GM23338 (cell line): ENCODE data around the gene UPF2. TPM values are rescaled to one million over a fixed set of nuclear protein-coding genes. Genes with fewer than 3 reads are reported as not detected.

ENCODE experiments used
- ATAC-seq: fragments of 200-7000 bp; cut with Tn5 transposase; 3 replicates; pipeline ENCODE4 v1.9.1; 2020
- DNase-seq: peaks from one replicate; pipeline ENCODE4 v3.0.0-alpha.2; 2015; ENCODE audit warnings: low spot score
- H2AFZ ChIP-seq: fragments of 200-600 bp; sonication (generic); 2 replicates; pipeline ENCODE4 v1.8.0; 2016; ENCODE audit warnings: antibody characterized with exemption, mild to moderate bottlenecking, moderate library complexity
- H3F3A ChIP-seq: fragments of 200-600 bp; sonication (generic); replicated peaks from 2 replicates; pipeline ENCODE4 v1.8.0; 2017; ENCODE audit warnings: antibody characterized with exemption, mixed run types, low read depth
- H3K27ac ChIP-seq: fragments of 200-600 bp; sonication (generic); 2 replicates; pipeline ENCODE4 v1.6.1; 2016; ENCODE audit warnings: low read depth
- H3K27me3 ChIP-seq: fragments of 200-600 bp; sonication (generic); 2 replicates; pipeline ENCODE4 v1.8.0; 2016; ENCODE audit warnings: mild to moderate bottlenecking, mixed run types, moderate library complexity; ENCODE audit not compliant: insufficient read depth
- H3K36me3 ChIP-seq: fragments of 200-600 bp; sonication (generic); 2 replicates; pipeline ENCODE4 v1.8.0; 2016; ENCODE audit warnings: mild to moderate bottlenecking; ENCODE audit not compliant: insufficient read depth
- H3K4me1 ChIP-seq: fragments of 200-600 bp; sonication (generic); 2 replicates; pipeline ENCODE4 v1.8.0; 2016; ENCODE audit warnings: mild to moderate bottlenecking, moderate library complexity; ENCODE audit not compliant: insufficient read depth
- H3K4me2 ChIP-seq: fragments of 200-600 bp; sonication (generic); 2 replicates; pipeline ENCODE4 v1.7.1; 2017; ENCODE audit warnings: mixed run types
- H3K4me3 ChIP-seq: fragments of 200-600 bp; sonication (generic); 2 replicates; pipeline ENCODE4 v1.6.1; 2016; ENCODE audit warnings: mixed run types
- H3K79me2 ChIP-seq: fragments of 200-600 bp; sonication (generic); replicated peaks from 2 replicates; pipeline ENCODE4 v1.8.0; 2017; ENCODE audit warnings: mild to moderate bottlenecking; ENCODE audit not compliant: insufficient read depth
- H3K9me2 ChIP-seq: fragments of 200-600 bp; sonication (generic); 2 replicates; pipeline ENCODE4 v1.8.0; 2017; ENCODE audit not compliant: insufficient read depth
- H4K20me1 ChIP-seq: fragments of 200-600 bp; sonication (generic); replicated peaks from 2 replicates; pipeline ENCODE4 v1.8.0; 2017; ENCODE audit warnings: mild to moderate bottlenecking; ENCODE audit not compliant: insufficient read depth
- H3K27ac Mint-ChIP-seq: 2 replicates; pipeline ENCODE4 v1.8.0; 2020; ENCODE audit warnings: inconsistent platforms, mild to moderate bottlenecking, moderate library complexity, mixed read lengths
- H3K27me3 Mint-ChIP-seq: 3 replicates; pipeline ENCODE4 v1.8.0; 2022; ENCODE audit warnings: low read depth, mild to moderate bottlenecking, moderate library complexity, mixed read lengths, inconsistent platforms; ENCODE audit not compliant: insufficient read depth, poor library complexity
- H3K36me3 Mint-ChIP-seq: 3 replicates; pipeline ENCODE4 v1.8.0; 2021; ENCODE audit warnings: low read depth, mild to moderate bottlenecking, inconsistent platforms, moderate library complexity, mixed read lengths
- H3K4me1 Mint-ChIP-seq: 3 replicates; pipeline ENCODE4 v1.8.0; 2020; ENCODE audit warnings: mild to moderate bottlenecking, inconsistent platforms, mixed read lengths
- H3K4me3 Mint-ChIP-seq: 3 replicates; pipeline ENCODE4 v1.8.0; 2021; ENCODE audit warnings: moderate library complexity, mild to moderate bottlenecking, inconsistent platforms, mixed read lengths
- H3K9me3 Mint-ChIP-seq: 3 replicates; pipeline ENCODE4 v1.8.0; 2020; ENCODE audit warnings: moderate library complexity, mild to moderate bottlenecking, inconsistent platforms, mixed read lengths
- CREB1 ChIP-seq: fragments of 250-450 bp; sonication (Bioruptor Pico); IDR thresholded peaks from 2 replicates; pipeline ENCODE4 v1.5.0; 2020; ENCODE audit warnings: low read depth, mild to moderate bottlenecking, moderate library complexity
- EZH2 ChIP-seq: fragments of 200-600 bp; sonication (generic); IDR thresholded peaks from one replicate; pipeline ENCODE4 v1.8.0; 2017; ENCODE audit warnings: antibody characterized with exemption, mild to moderate bottlenecking, low read depth; ENCODE audit not compliant: unreplicated experiment
- EZH2phosphoT487 ChIP-seq: fragments of 200-600 bp; sonication (generic); IDR thresholded peaks from one replicate; pipeline ENCODE4 v1.8.1; 2018; ENCODE audit warnings: antibody characterized with exemption; ENCODE audit not compliant: unreplicated experiment
- JUNB ChIP-seq: IDR thresholded peaks from one replicate; pipeline ENCODE4 v1.6.1; 2016; ENCODE audit warnings: antibody characterized with exemption; ENCODE audit not compliant: unreplicated experiment
- NANOG ChIP-seq: IDR thresholded peaks from 2 replicates; pipeline ENCODE4 v1.6.1; 2016; ENCODE audit warnings: antibody characterized with exemption, borderline replicate concordance
- POLR2AphosphoS5 ChIP-seq: IDR thresholded peaks from 2 replicates; pipeline ENCODE4 v1.6.1; 2016; ENCODE audit warnings: antibody characterized with exemption, low read depth
- STAT1 ChIP-seq: IDR thresholded peaks from one replicate; pipeline ENCODE4 v1.6.1; 2016; ENCODE audit warnings: antibody characterized with exemption; ENCODE audit not compliant: unreplicated experiment
- ZNF114 ChIP-seq: fragments of 250-450 bp; sonication (Bioruptor Pico); IDR thresholded peaks from 2 replicates; pipeline ENCODE4 v1.5.0; 2020; ENCODE audit warnings: mild to moderate bottlenecking, moderate library complexity
- ZNF331 ChIP-seq: fragments of 250-450 bp; sonication (Bioruptor Pico); IDR thresholded peaks from 2 replicates; pipeline ENCODE4 v1.5.0; 2020; ENCODE audit warnings: low read depth, mild to moderate bottlenecking, moderate library complexity
- polyA plus RNA-seq: library from polyadenylated mRNA; unstranded; fragments of >200 nt; fragmentation: Nextera tagmentation; extraction: Ambion mirVana; gene quantifications from 2 replicates; pipeline ENCODE4 v1.2.1, GENCODE V29; 2016
- total RNA-seq: library from RNA; depleted of rRNA; stranded (reverse); fragments of >200 nt; shearing (Covaris generic); gene quantifications from 2 replicates; pipeline ENCODE4 v1.2.3, GENCODE V29; 2014
- TF ChIP-seq, protein P1 (sequence below): IDR thresholded peaks from one replicate; pipeline ENCODE4 v1.6.1; 2018; ENCODE audit warnings: antibody characterized with exemption; ENCODE audit not compliant: unreplicated experiment
- TF ChIP-seq, protein P2 (sequence below): IDR thresholded peaks from 2 replicates; pipeline ENCODE4 v1.6.1; 2016; ENCODE audit warnings: antibody characterized with exemption
- TF ChIP-seq, protein P3 (sequence below), 2 experiments: fragments of 200-600 bp in 1 of 2; sonication (generic) in 1 of 2; conservative IDR thresholded peaks; 2 replicates each; pipeline versions ENCODE4 v1.5.1 to v1.6.1; 2016 to 2017; ENCODE audit warnings: antibody characterized with exemption in 2 of 2, low read depth in 2 of 2, mild to moderate bottlenecking in 2 of 2, moderate library complexity in 1 of 2
- TF ChIP-seq, protein P4 (sequence below): fragments of 250-450 bp; sonication (Bioruptor Pico); IDR thresholded peaks from 2 replicates; pipeline ENCODE4 v1.5.0; 2020; ENCODE audit warnings: mild to moderate bottlenecking, moderate library complexity

The UPF2 gene
- total and polyA plus RNA-seq, 2 experiments from 2014 or later: 29.0 to 78.5 TPM

DNA sequence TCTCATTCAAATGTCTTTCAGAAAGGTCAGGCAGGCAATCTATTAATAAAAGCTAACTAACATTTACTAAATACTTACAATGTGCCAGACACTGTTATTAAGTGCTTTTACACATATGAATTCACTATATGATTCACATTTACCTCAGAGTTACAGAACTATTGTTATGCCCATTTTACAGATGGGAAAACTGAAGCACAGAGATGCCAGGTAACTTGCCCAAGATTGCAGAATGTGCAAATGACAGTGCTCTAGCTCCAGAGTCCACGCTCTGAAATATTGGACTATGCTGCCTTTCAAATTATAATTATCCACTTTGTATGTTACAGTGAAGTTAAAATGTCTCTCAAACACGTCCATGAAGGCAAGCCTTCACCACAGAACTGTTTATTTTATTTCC is 22.0 kb downstream of the UPF2 start:
- H3K4me3 Mint-ChIP-seq: no peak overlapping the region
- Histone ChIP-seq H2AFZ (no peak overlapping the region), H3K4me3 (no peak overlapping the region), H3K27ac (no peak overlapping the region), H3K27me3 (no peaks in the 10 kb centered on the region), H4K20me1 (peaks cover 4% of the 10 kb centered on the region; the same call in 1 of the 2 replicates), H3K9me2 (no peaks in the 10 kb centered on the region), H3K4me1 (no peaks in the 10 kb centered on the region), H3K4me2 (no peak overlapping the region), H3K79me2 (peaks cover 88% of the 10 kb centered on the region), H3F3A (no peaks in the 10 kb centered on the region), H3K36me3 (no peaks in the 10 kb centered on the region)
- 0 out of 3 replicates have a peak, but pooled peaks cover 3% of the 10 kb centered on the region for H3K36me3 Mint-ChIP-seq
- no peaks in the 10 kb centered on the region for H3K4me1 Mint-ChIP-seq
- DNase-seq: no peak
- no peak for ATAC-seq
- no peak overlapping the region for H3K27ac Mint-ChIP-seq
- H3K27me3 Mint-ChIP-seq: peaks cover 3% of the 10 kb centered on the region
- no peaks in the 10 kb centered on the region for H3K9me3 Mint-ChIP-seq
- TF ChIP-seq ZNF114 (no peak), NANOG (no peak), POLR2AphosphoS5 (no peak), STAT1 (no peak), CREB1 (CRISPR knock-in tag) (no peak), EZH2 (no peak), ZNF331 (CRISPR knock-in tag) (no peak), EZH2phosphoT487 (no peak), JUNB (no peak)
- TF ChIP-seq, protein P1, sequence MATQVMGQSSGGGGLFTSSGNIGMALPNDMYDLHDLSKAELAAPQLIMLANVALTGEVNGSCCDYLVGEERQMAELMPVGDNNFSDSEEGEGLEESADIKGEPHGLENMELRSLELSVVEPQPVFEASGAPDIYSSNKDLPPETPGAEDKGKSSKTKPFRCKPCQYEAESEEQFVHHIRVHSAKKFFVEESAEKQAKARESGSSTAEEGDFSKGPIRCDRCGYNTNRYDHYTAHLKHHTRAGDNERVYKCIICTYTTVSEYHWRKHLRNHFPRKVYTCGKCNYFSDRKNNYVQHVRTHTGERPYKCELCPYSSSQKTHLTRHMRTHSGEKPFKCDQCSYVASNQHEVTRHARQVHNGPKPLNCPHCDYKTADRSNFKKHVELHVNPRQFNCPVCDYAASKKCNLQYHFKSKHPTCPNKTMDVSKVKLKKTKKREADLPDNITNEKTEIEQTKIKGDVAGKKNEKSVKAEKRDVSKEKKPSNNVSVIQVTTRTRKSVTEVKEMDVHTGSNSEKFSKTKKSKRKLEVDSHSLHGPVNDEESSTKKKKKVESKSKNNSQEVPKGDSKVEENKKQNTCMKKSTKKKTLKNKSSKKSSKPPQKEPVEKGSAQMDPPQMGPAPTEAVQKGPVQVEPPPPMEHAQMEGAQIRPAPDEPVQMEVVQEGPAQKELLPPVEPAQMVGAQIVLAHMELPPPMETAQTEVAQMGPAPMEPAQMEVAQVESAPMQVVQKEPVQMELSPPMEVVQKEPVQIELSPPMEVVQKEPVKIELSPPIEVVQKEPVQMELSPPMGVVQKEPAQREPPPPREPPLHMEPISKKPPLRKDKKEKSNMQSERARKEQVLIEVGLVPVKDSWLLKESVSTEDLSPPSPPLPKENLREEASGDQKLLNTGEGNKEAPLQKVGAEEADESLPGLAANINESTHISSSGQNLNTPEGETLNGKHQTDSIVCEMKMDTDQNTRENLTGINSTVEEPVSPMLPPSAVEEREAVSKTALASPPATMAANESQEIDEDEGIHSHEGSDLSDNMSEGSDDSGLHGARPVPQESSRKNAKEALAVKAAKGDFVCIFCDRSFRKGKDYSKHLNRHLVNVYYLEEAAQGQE: no peak
- TF ChIP-seq, protein P2, sequence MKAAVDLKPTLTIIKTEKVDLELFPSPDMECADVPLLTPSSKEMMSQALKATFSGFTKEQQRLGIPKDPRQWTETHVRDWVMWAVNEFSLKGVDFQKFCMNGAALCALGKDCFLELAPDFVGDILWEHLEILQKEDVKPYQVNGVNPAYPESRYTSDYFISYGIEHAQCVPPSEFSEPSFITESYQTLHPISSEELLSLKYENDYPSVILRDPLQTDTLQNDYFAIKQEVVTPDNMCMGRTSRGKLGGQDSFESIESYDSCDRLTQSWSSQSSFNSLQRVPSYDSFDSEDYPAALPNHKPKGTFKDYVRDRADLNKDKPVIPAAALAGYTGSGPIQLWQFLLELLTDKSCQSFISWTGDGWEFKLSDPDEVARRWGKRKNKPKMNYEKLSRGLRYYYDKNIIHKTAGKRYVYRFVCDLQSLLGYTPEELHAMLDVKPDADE: no peak
- TF ChIP-seq, protein P3, sequence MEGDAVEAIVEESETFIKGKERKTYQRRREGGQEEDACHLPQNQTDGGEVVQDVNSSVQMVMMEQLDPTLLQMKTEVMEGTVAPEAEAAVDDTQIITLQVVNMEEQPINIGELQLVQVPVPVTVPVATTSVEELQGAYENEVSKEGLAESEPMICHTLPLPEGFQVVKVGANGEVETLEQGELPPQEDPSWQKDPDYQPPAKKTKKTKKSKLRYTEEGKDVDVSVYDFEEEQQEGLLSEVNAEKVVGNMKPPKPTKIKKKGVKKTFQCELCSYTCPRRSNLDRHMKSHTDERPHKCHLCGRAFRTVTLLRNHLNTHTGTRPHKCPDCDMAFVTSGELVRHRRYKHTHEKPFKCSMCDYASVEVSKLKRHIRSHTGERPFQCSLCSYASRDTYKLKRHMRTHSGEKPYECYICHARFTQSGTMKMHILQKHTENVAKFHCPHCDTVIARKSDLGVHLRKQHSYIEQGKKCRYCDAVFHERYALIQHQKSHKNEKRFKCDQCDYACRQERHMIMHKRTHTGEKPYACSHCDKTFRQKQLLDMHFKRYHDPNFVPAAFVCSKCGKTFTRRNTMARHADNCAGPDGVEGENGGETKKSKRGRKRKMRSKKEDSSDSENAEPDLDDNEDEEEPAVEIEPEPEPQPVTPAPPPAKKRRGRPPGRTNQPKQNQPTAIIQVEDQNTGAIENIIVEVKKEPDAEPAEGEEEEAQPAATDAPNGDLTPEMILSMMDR (conservative IDR thresholded peaks at IDR 0.05; ENCODE audit: low read depth in 2 of 2): no peak
- TF ChIP-seq, protein P4, sequence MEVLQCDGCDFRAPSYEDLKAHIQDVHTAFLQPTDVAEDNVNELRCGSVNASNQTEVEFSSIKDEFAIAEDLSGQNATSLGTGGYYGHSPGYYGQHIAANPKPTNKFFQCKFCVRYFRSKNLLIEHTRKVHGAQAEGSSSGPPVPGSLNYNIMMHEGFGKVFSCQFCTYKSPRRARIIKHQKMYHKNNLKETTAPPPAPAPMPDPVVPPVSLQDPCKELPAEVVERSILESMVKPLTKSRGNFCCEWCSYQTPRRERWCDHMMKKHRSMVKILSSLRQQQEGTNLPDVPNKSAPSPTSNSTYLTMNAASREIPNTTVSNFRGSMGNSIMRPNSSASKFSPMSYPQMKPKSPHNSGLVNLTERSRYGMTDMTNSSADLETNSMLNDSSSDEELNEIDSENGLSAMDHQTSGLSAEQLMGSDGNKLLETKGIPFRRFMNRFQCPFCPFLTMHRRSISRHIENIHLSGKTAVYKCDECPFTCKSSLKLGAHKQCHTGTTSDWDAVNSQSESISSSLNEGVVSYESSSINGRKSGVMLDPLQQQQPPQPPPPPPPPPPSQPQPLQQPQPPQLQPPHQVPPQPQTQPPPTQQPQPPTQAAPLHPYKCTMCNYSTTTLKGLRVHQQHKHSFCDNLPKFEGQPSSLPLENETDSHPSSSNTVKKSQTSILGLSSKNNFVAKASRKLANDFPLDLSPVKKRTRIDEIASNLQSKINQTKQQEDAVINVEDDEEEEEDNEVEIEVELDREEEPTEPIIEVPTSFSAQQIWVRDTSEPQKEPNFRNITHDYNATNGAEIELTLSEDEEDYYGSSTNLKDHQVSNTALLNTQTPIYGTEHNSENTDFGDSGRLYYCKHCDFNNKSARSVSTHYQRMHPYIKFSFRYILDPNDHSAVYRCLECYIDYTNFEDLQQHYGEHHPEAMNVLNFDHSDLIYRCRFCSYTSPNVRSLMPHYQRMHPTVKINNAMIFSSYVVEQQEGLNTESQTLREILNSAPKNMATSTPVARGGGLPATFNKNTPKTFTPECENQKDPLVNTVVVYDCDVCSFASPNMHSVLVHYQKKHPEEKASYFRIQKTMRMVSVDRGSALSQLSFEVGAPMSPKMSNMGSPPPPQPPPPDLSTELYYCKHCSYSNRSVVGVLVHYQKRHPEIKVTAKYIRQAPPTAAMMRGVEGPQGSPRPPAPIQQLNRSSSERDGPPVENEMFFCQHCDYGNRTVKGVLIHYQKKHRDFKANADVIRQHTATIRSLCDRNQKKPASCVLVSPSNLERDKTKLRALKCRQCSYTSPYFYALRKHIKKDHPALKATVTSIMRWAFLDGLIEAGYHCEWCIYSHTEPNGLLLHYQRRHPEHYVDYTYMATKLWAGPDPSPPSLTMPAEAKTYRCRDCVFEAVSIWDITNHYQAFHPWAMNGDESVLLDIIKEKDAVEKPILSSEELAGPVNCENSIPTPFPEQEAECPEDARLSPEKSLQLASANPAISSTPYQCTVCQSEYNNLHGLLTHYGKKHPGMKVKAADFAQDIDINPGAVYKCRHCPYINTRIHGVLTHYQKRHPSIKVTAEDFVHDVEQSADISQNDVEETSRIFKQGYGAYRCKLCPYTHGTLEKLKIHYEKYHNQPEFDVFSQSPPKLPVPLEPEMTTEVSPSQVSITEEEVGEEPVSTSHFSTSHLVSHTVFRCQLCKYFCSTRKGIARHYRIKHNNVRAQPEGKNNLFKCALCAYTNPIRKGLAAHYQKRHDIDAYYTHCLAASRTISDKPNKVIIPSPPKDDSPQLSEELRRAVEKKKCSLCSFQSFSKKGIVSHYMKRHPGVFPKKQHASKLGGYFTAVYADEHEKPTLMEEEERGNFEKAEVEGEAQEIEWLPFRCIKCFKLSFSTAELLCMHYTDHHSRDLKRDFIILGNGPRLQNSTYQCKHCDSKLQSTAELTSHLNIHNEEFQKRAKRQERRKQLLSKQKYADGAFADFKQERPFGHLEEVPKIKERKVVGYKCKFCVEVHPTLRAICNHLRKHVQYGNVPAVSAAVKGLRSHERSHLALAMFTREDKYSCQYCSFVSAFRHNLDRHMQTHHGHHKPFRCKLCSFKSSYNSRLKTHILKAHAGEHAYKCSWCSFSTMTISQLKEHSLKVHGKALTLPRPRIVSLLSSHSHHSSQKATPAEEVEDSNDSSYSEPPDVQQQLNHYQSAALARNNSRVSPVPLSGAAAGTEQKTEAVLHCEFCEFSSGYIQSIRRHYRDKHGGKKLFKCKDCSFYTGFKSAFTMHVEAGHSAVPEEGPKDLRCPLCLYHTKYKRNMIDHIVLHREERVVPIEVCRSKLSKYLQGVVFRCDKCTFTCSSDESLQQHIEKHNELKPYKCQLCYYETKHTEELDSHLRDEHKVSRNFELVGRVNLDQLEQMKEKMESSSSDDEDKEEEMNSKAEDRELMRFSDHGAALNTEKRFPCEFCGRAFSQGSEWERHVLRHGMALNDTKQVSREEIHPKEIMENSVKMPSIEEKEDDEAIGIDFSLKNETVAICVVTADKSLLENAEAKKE (CRISPR knock-in tag): no peak
